GM12878 (cell line): Measurements from ENCODE around the gene PIK3R4. TPM values are rescaled to one million over a fixed set of nuclear protein-coding genes. Genes with fewer than 3 reads are reported as not detected.

Source experiments
- ATAC-seq: fragments of 200-7000 bp; cut with Tn5 transposase; 3 replicates; pipeline ENCODE4 v1.9.1; 2020; ENCODE audit warnings: mild to moderate bottlenecking, moderate library complexity
- BruUV-seq: library from RNA; stranded (reverse); fragments of 400-500 nt; replicated peaks from 2 replicates; lab custom pipeline; 2021; lab: Mats Ljungman, UMichigan
- CTCF ChIA-PET: fragments of 300-600 bp; sonication (Branson Sonifier 250); formaldehyde crosslinking; extraction: SDS; loops from one replicate; lab custom pipeline; 2021; ENCODE audit warnings: inconsistent platforms; lab: Yijun Ruan, JAX
- POLR2A ChIA-PET: fragments of 350-600 bp; formaldehyde crosslinking; extraction: SDS; loops from one replicate; lab custom pipeline; 2021; ENCODE audit warnings: inconsistent platforms; lab: Charles Lee
- RAD21 ChIA-PET: fragments of 300-600 bp; sonication (Branson Sonifier 250); formaldehyde crosslinking; loops from one replicate; lab custom pipeline; 2023; ENCODE audit warnings: antibody characterized with exemption; ENCODE audit not compliant: unreplicated experiment; lab: Charles Lee
- SMC1A ChIA-PET: fragments of 300-600 bp; sonication (Branson Sonifier 250); formaldehyde crosslinking; loops from one replicate; lab custom pipeline; 2023; ENCODE audit not compliant: unreplicated experiment, uncharacterized antibody; lab: Charles Lee
- DNase-seq: peaks from one replicate; pipeline ENCODE4 v3.0.0-alpha.2; 2011; ENCODE audit warnings: low read depth, low spot score
- FAIRE-seq: peaks from 3 replicates; lab custom pipeline; 2011; peaks lifted over from hg19 to GRCh38; lab: Jason Lieb, UNC
- H2AFZ ChIP-seq: 2 replicates; pipeline ENCODE4 v1.6.0; 2011; ENCODE audit warnings: low read depth, low read length, control low read depth; ENCODE audit not compliant: control insufficient read depth
- H3K27ac ChIP-seq: 2 replicates; pipeline ENCODE4 v1.5.1; 2011; ENCODE audit warnings: control low read depth; ENCODE audit not compliant: control insufficient read depth, insufficient read depth
- H3K27me3 ChIP-seq, 2 experiments: replicated peaks in 1 of 2; 2 replicates each; pipeline versions ENCODE4 v1.6.0 to v1.6.1; 2011; ENCODE audit warnings: low read length in 1 of 2; ENCODE audit not compliant: control insufficient read depth in 2 of 2, insufficient read depth in 2 of 2
- H3K36me3 ChIP-seq, 2 experiments: 2 replicates each; pipeline ENCODE4 v1.5.1; 2011; ENCODE audit warnings: low read length in 1 of 2; ENCODE audit not compliant: control insufficient read depth in 2 of 2, insufficient read depth in 2 of 2
- H3K4me1 ChIP-seq: 2 replicates; pipeline ENCODE4 v1.6.1; 2011; ENCODE audit warnings: mild to moderate bottlenecking, low read length, moderate library complexity, mixed read lengths; ENCODE audit not compliant: control insufficient read depth, insufficient read depth
- H3K4me2 ChIP-seq: 2 replicates; pipeline ENCODE4 v1.6.0; 2011; ENCODE audit warnings: control low read depth; ENCODE audit not compliant: control insufficient read depth, insufficient read depth
- H3K4me3 ChIP-seq: fragments of 200-600 bp; sonication (generic); 2 replicates; pipeline ENCODE4 v1.5.1; 2016
- H3K79me2 ChIP-seq: 2 replicates; pipeline ENCODE4 v1.6.0; 2011; ENCODE audit warnings: low read length; ENCODE audit not compliant: control insufficient read depth, insufficient read depth
- H3K9ac ChIP-seq: 2 replicates; pipeline ENCODE4 v1.8.0; 2011; ENCODE audit warnings: low read length, control low read depth, mixed read lengths; ENCODE audit not compliant: control insufficient read depth, insufficient read depth
- H3K9me3 ChIP-seq: replicated peaks from 3 replicates; pipeline ENCODE4 v1.5.1; 2011; ENCODE audit warnings: mild to moderate bottlenecking, low read length; ENCODE audit not compliant: control insufficient read depth, insufficient read depth
- H4K20me1 ChIP-seq: 2 replicates; pipeline ENCODE4 v1.6.0; 2011; ENCODE audit not compliant: control insufficient read depth, insufficient read depth
- BACH1 ChIP-seq: fragments of 450-650 bp; IDR thresholded peaks from 2 replicates; pipeline ENCODE4 v1.6.1; 2017; ENCODE audit warnings: mild to moderate bottlenecking, borderline replicate concordance
- GABPA ChIP-seq: IDR thresholded peaks from 2 replicates; pipeline ENCODE4 v1.6.1; 2014; ENCODE audit warnings: antibody characterized with exemption, low read depth, mild to moderate bottlenecking, inconsistent platforms
- KLF5 ChIP-seq: fragments of 450-650 bp; IDR thresholded peaks from 2 replicates; pipeline ENCODE4 v1.6.1; 2014; ENCODE audit warnings: mild to moderate bottlenecking; ENCODE audit not compliant: partially characterized antibody
- PML ChIP-seq: IDR thresholded peaks from 2 replicates; pipeline ENCODE4 v1.6.1; 2012; ENCODE audit warnings: low read length, inconsistent platforms
- RAD51 ChIP-seq: fragments of 450-650 bp; IDR thresholded peaks from 2 replicates; pipeline ENCODE4 v1.6.1; 2016; ENCODE audit warnings: moderate library complexity, mild to moderate bottlenecking, inconsistent platforms
- SUPT20H ChIP-seq: IDR thresholded peaks from 2 replicates; pipeline ENCODE4 v1.6.1; 2011; ENCODE audit warnings: low read depth, mild to moderate bottlenecking, low read length, moderate library complexity, borderline replicate concordance; ENCODE audit not compliant: control insufficient read depth
- ZNF207 ChIP-seq: fragments of 450-650 bp; IDR thresholded peaks from 2 replicates; pipeline ENCODE4 v1.6.1; 2014; ENCODE audit warnings: antibody characterized with exemption, mild to moderate bottlenecking, borderline replicate concordance
- ZNF622 ChIP-seq: fragments of 450-650 bp; IDR thresholded peaks from 2 replicates; pipeline ENCODE4 v1.6.1; 2017; ENCODE audit warnings: mild to moderate bottlenecking, inconsistent platforms
- WGBS: methylation state at CpG from one replicate; pipeline ENCODE4 v1.1.6; 2016; ENCODE audit warnings: low lambda C conversion rate; ENCODE audit not compliant: insufficient replicate concordance, insufficient coverage; ENCODE audit errors: missing lambda C conversion rate; 5-methylcytosine and 5-hydroxymethylcytosine counted together
- in situ Hi-C: fragments of 300-500 bp; cut with MboI; formaldehyde crosslinking; loops from 9 replicates; pipeline ENCODE4 v1.14.3; 2018; ENCODE audit warnings: mixed read lengths
- intact Hi-C: fragments of 100-400 bp; cut with micrococcal nuclease; formaldehyde crosslinking; loops from one replicate; pipeline ENCODE4 v1.14.2; 2022; ENCODE audit not compliant: unreplicated experiment
- polyA plus RNA-seq, 11 experiments: library from polyadenylated mRNA; depleted of rRNA in 4 of 11; unstranded in 6 of 11; stranded (reverse) in 5 of 11; fragments of >200 nt; fragmentation: Nextera tagmentation in 4 of 11; fragmentation: Illumina TruSeq in 1 of 11; extraction: Ambion mirVana in 4 of 11; extraction: Trizol in 1 of 11; gene quantifications; 1 replicate in 1 of 11; 2 replicates in 10 of 11; pipeline versions ENCODE4 v1.2.1 to v1.2.3, GENCODE V29; 2011 to 2016; ENCODE audit warnings: inconsistent platforms in 2 of 11, missing spikeins in 2 of 11, low read depth in 1 of 11
- total RNA-seq, 4 experiments: library from RNA; depleted of rRNA in 3 of 4; stranded (reverse); fragments of >200 nt in 3 of 4; fragmentation: Illumina TruSeq in 1 of 4; extraction: Trizol in 1 of 4; gene quantifications; 2 replicates each; pipeline versions ENCODE4 v1.2.1 to v1.2.3, GENCODE V29; 2013 to 2021

PIK3R4 gene
- total and polyA plus RNA-seq, 10 of the 15 experiments (the other 5 are each of a cell fraction or from before 2014, with no cell fraction given): 22.6 to 50.2 (median 31.1) TPM

DNA sequence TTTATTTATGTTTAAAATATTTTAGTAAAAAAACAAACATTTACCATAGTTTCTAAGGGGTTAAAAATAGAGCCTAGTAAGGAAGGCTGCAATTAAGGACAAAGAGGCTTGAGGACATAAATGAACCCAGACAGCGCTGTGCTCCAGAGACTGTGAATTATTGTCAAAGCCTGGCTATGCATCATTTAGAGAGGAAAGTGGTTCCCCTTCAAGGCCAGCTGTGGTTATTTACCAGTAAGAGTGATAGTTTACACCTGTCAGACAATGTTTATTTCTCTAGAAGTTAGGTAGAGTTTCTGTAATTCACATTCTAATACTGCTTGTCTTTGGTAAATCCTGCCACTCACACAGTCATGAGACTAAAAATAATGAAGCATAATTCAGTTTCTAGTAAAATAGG lies 32.4 kb upstream of the PIK3R4 start (continued):
- TF ChIP-seq BACH1: no peak

DNA sequence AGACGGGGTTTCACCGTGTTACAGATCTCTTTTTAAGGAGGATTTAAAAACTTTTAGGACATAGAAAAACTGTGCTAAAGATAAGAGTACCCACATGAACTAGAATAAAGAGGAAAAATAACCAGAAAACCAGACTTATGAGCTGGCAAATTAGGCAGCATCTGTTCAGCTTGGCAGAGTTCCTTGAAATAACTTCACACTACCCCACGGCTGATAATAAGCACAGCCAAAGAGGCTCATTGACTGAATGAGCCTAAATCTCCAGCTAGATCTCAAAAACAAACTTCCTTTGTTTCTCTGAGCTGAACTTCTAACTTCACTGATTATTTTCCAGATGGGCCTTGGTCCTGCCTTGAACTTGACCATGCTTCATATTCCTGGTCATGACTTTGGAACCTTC lies 26.7 kb upstream of the PIK3R4 start:
- intact Hi-C loops: no loop called here
- no peak overlapping the region for H3K4me2 ChIP-seq

DNA sequence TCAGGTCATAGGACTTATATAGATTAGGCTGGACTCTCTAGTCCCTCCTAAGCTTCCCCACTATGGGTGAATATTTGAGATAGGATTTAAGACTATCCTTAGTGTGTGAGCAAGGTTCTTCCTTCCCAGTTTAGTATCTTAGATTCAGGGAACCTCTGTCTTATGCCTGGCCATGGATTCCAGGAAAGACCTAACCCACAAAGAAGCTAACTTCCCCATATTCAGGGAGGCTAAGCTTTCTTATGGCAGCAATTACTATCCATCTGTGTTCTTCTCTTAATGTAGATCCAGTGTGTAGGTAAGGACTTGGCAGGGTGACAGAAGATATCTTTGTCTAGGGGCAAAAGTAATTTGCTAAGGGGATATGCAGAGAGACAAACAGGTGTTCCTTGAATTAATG lies 25.5 kb upstream of the PIK3R4 start:
- in situ Hi-C loops: no loop called here
- Histone ChIP-seq H3K27ac (no peak overlapping the region), H3K27me3 (no peaks in the 10 kb centered on the region; a peak in 1 of 4 replicates), H3K9ac (no peak overlapping the region), H2AFZ (no peak overlapping the region), H3K79me2 (no peaks in the 10 kb centered on the region), H3K4me1 (no peaks in the 10 kb centered on the region), H3K36me3 (no peaks in the 10 kb centered on the region), H3K4me2 (no peak overlapping the region), H3K4me3 (no peak overlapping the region), H3K9me3 (no peaks in the 10 kb centered on the region), H4K20me1 (no peaks in the 10 kb centered on the region)
- RAD21 ChIA-PET: no interaction called here
- FAIRE-seq: no peak
- no peak for DNase-seq
- ATAC-seq: no peak
- intact Hi-C loops: no loop called here
- BruUV-seq: no TSS peak
- SMC1A ChIA-PET: interaction anchor here (0.8 to 2.0 kb wide), 4 partner anchors 13 to 121 kb away, joined by 3 to 10 read pairs (median 4); no protein-coding TSS in a partner anchor
- no peak for TF ChIP-seq SUPT20H
- CTCF ChIA-PET: interaction anchor here (1.9 kb wide), 1 partner anchor 13 kb away, joined by 8 read pairs; no protein-coding TSS in a partner anchor
- POLR2A ChIA-PET: no interaction called here

More for the DNA sequence above, 26.7 kb upstream of the PIK3R4 start:
- Histone ChIP-seq H4K20me1 (no peaks in the 10 kb centered on the region), H3K9ac (no peak overlapping the region), H3K36me3 (no peaks in the 10 kb centered on the region), H2AFZ (no peak overlapping the region)
- RAD21 ChIA-PET: interaction anchor here (1.0 kb wide), 1 partner anchor 77 kb away, joined by 3 read pairs; no protein-coding TSS in a partner anchor
- ATAC-seq: no peak
- CTCF ChIA-PET: interaction anchor here (1.9 kb wide), 1 partner anchor 14 kb away, joined by 8 read pairs; no protein-coding TSS in a partner anchor
- no TSS peak for BruUV-seq
- TF ChIP-seq GABPA: no peak
- no peak for TF ChIP-seq PML
- TF ChIP-seq ZNF207: no peak
- TF ChIP-seq ZNF622: no peak
- TF ChIP-seq RAD51: no peak
- TF ChIP-seq KLF5: no peak
- TF ChIP-seq, all 136 proteins: peak for 0
- Histone ChIP-seq H3K4me1 (0 out of 2 replicates have a peak, but pooled peaks cover 1% of the 10 kb centered on the region), H3K27ac (no peak overlapping the region), H3K27me3 (no peaks in the 10 kb centered on the region; a peak in 1 of 4 replicates), H3K9me3 (no peaks in the 10 kb centered on the region), H3K79me2 (no peaks in the 10 kb centered on the region), H3K4me3 (no peak overlapping the region)
- ChIA-PET SMC1A (interaction anchor here (0.9 to 2.0 kb wide), 2 partner anchors 14 to 38 kb away, joined by 3 to 10 read pairs; no protein-coding TSS in a partner anchor), POLR2A (interaction anchor here (0.7 kb wide), 1 partner anchor 20 kb away, joined by 7 read pairs; no protein-coding TSS in a partner anchor)
- no peak for DNase-seq
- in situ Hi-C loops: no loop called here
- FAIRE-seq: no peak
- WGBS: 59% methylated on average over 3 of the region's 3 CpGs
